MM.1S (cell line): ENCODE measurements around the gene FAM186B.

Experiments
- DNase-seq: peaks from one replicate; pipeline ENCODE4 v3.0.0-alpha.2; 2015
- H2AFZ ChIP-seq: fragments of 300-600 bp; sonication (generic); 2 replicates; pipeline ENCODE4 v1.6.0; 2016; ENCODE audit warnings: antibody characterized with exemption, low read length
- H3F3A ChIP-seq: fragments of 300-600 bp; sonication (generic); 2 replicates; pipeline ENCODE4 v1.6.1; 2016; ENCODE audit warnings: mild to moderate bottlenecking, antibody characterized with exemption, low read length, moderate library complexity, mixed read lengths; ENCODE audit not compliant: insufficient read depth
- H3K27ac ChIP-seq: fragments of 300-600 bp; sonication (generic); 2 replicates; pipeline ENCODE4 v1.5.1; 2016; ENCODE audit warnings: mild to moderate bottlenecking, low read length
- H3K27me3 ChIP-seq: fragments of 300-600 bp; sonication (generic); replicated peaks from 2 replicates; pipeline ENCODE4 v1.6.0; 2016; ENCODE audit warnings: low read length; ENCODE audit not compliant: insufficient read depth
- H3K36me3 ChIP-seq: fragments of 300-600 bp; sonication (generic); replicated peaks from 2 replicates; pipeline ENCODE4 v1.6.1; 2016; ENCODE audit warnings: mild to moderate bottlenecking, low read length, mixed read lengths; ENCODE audit not compliant: insufficient read depth
- H3K4me1 ChIP-seq: fragments of 300-600 bp; sonication (generic); 2 replicates; pipeline ENCODE4 v1.6.1; 2016; ENCODE audit warnings: low read length, mixed read lengths
- H3K4me2 ChIP-seq: fragments of 300-600 bp; sonication (generic); 2 replicates; pipeline ENCODE4 v1.6.0; 2016; ENCODE audit warnings: low read depth, low read length
- H3K4me3 ChIP-seq: fragments of 300-600 bp; sonication (generic); 2 replicates; pipeline ENCODE4 v1.5.1; 2016; ENCODE audit warnings: low read length, mixed read lengths
- H3K79me2 ChIP-seq: fragments of 300-600 bp; sonication (generic); 2 replicates; pipeline ENCODE4 v1.6.1; 2016; ENCODE audit warnings: mixed run types, low read length, mixed read lengths
- H3K9ac ChIP-seq: fragments of 300-600 bp; sonication (generic); 2 replicates; pipeline ENCODE4 v1.6.1; 2016; ENCODE audit warnings: low read length, mixed read lengths
- H3K9me2 ChIP-seq: fragments of 300-600 bp; sonication (generic); replicated peaks from 2 replicates; pipeline ENCODE4 v1.6.1; 2016; ENCODE audit warnings: mild to moderate bottlenecking, low read length, mixed read lengths; ENCODE audit not compliant: insufficient read depth
- H3K9me3 ChIP-seq: fragments of 300-600 bp; sonication (generic); replicated peaks from 2 replicates; pipeline ENCODE4 v1.6.1; 2016; ENCODE audit warnings: mild to moderate bottlenecking, low read length, mixed read lengths; ENCODE audit not compliant: insufficient read depth
- H4K20me1 ChIP-seq: fragments of 300-600 bp; sonication (generic); 2 replicates; pipeline ENCODE4 v1.6.1; 2016; ENCODE audit warnings: mild to moderate bottlenecking, low read length, moderate library complexity, mixed read lengths; ENCODE audit not compliant: insufficient read depth
- EZH2 ChIP-seq: fragments of 300-600 bp; sonication (generic); optimal IDR thresholded peaks from 2 replicates; pipeline ENCODE3; 2017; ENCODE audit warnings: low read depth, mild to moderate bottlenecking, antibody characterized with exemption, low read length, mixed read lengths
- EZH2phosphoT487 ChIP-seq: fragments of 300-600 bp; sonication (generic); IDR thresholded peaks from 2 replicates; pipeline ENCODE4 v1.6.1; 2018; ENCODE audit warnings: antibody characterized with exemption, low read length
- TF ChIP-seq, protein P1 (sequence below): fragments of 300-600 bp; sonication (generic); IDR thresholded peaks from 2 replicates; pipeline ENCODE4 v1.5.1; 2016; ENCODE audit warnings: antibody characterized with exemption, low read length, mixed read lengths

The FAM186B gene

DNA sequence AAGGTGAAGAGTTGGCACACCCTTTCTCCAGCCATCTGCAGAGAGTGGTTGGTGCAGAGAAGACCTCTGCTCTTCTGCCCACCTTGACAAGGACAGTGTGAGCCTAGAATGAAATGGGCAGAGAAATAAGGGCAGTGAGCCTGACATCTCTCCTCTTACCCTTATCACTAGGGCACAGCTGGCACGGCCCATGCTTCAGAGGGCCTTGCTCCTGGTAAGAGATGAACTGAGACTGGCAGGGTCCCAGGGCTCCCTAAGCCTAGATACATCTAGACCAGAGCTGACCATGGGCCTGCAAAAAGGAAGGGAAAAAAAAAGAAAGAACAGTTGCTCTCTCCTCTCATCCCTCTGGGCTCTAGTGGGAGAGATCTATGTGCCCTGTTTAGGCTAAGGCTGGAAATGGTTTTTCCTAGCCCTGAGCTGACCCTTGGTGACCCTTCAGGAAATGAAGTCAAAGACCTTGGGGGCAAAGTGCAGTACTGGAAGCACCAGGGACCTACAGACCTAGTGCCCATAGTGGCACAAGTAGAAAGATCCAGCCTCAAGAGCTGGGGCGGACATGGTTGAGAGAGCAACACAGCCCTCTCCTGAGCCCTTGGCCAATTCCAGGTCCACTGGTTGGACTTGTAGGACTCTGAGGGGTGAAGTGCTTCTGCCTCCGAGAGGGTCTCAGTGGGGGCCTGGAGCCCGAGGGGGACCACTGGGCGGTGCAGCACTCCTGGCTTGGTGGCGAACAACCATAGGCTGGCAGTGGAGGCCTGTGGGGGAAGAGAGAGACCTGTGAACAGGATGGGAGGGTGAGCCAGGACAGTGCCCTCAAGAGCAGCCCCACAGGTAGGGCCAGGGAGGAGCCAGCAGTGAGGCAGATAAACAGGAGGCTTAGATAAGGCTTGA is 40.0 kb upstream of the FAM186B start:
- Histone ChIP-seq H3K4me2 (no peak overlapping the region), H3K9me3 (no peaks in the 10 kb centered on the region), H3K27me3 (no peaks in the 10 kb centered on the region), H3K4me3 (no peak overlapping the region), H3K36me3 (no peaks in the 10 kb centered on the region), H3K27ac (no peak overlapping the region), H3K9ac (no peak overlapping the region), H3K9me2 (no peaks in the 10 kb centered on the region), H3K4me1 (peaks cover 19% of the 10 kb centered on the region), H2AFZ (no peak overlapping the region), H4K20me1 (no peaks in the 10 kb centered on the region), H3K79me2 (no peaks in the 10 kb centered on the region), H3F3A (peaks cover 9% of the 10 kb centered on the region)
- TF ChIP-seq EZH2phosphoT487 (no peak), EZH2 (no peak)
- TF ChIP-seq, protein P1, sequence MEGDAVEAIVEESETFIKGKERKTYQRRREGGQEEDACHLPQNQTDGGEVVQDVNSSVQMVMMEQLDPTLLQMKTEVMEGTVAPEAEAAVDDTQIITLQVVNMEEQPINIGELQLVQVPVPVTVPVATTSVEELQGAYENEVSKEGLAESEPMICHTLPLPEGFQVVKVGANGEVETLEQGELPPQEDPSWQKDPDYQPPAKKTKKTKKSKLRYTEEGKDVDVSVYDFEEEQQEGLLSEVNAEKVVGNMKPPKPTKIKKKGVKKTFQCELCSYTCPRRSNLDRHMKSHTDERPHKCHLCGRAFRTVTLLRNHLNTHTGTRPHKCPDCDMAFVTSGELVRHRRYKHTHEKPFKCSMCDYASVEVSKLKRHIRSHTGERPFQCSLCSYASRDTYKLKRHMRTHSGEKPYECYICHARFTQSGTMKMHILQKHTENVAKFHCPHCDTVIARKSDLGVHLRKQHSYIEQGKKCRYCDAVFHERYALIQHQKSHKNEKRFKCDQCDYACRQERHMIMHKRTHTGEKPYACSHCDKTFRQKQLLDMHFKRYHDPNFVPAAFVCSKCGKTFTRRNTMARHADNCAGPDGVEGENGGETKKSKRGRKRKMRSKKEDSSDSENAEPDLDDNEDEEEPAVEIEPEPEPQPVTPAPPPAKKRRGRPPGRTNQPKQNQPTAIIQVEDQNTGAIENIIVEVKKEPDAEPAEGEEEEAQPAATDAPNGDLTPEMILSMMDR = no peak
- DNase-seq = no peak

DNA sequence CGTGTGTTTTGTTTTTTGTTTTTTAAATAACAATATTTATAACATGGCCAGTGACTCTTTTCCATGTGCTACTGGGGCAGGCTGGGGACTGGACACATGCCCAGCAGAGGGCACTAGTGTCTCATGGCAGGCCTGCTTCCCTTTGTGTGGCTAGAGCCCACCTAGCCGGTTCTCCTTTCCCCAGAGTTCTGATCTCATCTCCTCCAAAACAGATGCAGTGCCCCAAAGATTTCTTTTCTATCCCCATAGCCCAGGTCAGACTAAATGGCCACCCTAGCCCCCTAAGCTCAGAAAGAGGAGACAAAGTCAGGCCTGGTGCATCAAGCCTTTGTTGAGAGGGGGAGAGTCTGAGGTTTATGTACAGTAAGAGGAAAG is 39.2 kb upstream of the FAM186B start:
- Histone ChIP-seq H3K27me3 (no peaks in the 10 kb centered on the region), H3K4me3 (no peak overlapping the region), H3K36me3 (no peaks in the 10 kb centered on the region), H3K79me2 (no peaks in the 10 kb centered on the region), H3K9me3 (no peaks in the 10 kb centered on the region), H3K9me2 (no peaks in the 10 kb centered on the region), H3K4me1 (peaks cover 19% of the 10 kb centered on the region), H2AFZ (no peak overlapping the region), H3F3A (peaks cover 9% of the 10 kb centered on the region), H3K4me2 (no peak overlapping the region), H4K20me1 (no peaks in the 10 kb centered on the region), H3K9ac (no peak overlapping the region), H3K27ac (no peak overlapping the region)
- no peak for TF ChIP-seq EZH2phosphoT487
- TF ChIP-seq, protein P1 = peak; percentile 97
- DNase-seq = peak; percentile 64

DNA sequence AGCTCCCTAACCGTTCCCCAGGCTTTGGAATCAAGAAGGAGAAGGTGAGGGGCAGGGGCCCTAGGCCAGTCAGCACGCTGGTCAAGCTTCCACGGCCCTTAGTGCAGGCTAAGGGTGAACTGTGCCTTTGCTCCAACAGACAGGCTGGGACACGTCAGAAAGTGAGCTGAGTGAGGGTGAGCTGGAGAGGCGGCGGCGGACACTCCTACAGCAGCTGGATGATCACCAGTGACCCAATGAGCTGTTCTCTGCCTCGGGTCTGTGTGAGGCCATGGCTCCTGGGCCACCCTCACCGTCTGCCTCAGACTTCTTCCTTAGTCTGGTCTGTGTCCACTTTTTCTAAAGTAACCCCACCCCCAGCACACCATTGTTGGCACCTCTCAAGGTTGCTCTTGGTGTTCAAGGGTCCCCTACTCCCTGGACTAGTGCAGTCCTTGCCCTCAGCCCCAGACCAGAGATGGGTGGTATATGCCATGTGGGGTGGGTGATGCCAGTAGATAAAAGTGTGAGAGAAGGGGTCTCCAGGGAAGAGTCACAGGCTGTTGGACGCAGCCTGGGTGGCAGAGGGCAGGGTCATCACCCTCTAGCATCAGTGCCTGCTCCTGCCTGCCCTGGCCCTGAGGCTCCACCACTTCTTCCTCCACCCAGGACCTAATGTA is 38.7 kb upstream of the FAM186B start:
- Histone ChIP-seq H3K79me2 (no peaks in the 10 kb centered on the region), H3K4me2 (no peak overlapping the region), H3K4me3 (no peak overlapping the region), H2AFZ (no peak overlapping the region), H3K4me1 (peaks cover 15% of the 10 kb centered on the region), H3F3A (peaks cover 9% of the 10 kb centered on the region), H3K36me3 (no peaks in the 10 kb centered on the region), H3K9me3 (no peaks in the 10 kb centered on the region), H3K27ac (no peak overlapping the region), H3K9me2 (no peaks in the 10 kb centered on the region), H3K27me3 (no peaks in the 10 kb centered on the region), H3K9ac (no peak overlapping the region), H4K20me1 (no peaks in the 10 kb centered on the region)
- TF ChIP-seq, protein P1 = no peak
- no peak for TF ChIP-seq EZH2phosphoT487
- no peak for TF ChIP-seq EZH2
- DNase-seq = no peak
